Endothelial cell of umbilical vein (primary cell): ENCODE data around the gene C10orf143. TPM values are rescaled to one million over a fixed set of nuclear protein-coding genes. Genes with fewer than 3 reads are reported as not detected.

Source experiments
- BruUV-seq: library from RNA; stranded (reverse); fragments of 400-500 nt; replicated peaks from 2 replicates; lab custom pipeline; 2021; lab: Mats Ljungman, UMichigan
- CTCF ChIA-PET: fragments of 300-600, 350-600 bp; sonication (Branson Sonifier 250); formaldehyde crosslinking; loops from one replicate; lab custom pipeline; 2021; ENCODE audit warnings: antibody characterized with exemption, inconsistent platforms; lab: Charles Lee
- POLR2A ChIA-PET: fragments of 300-600, 350-600 bp; sonication (Branson Sonifier 250); formaldehyde crosslinking; loops from one replicate; lab custom pipeline; 2021; ENCODE audit warnings: antibody characterized with exemption, inconsistent platforms; lab: Charles Lee
- DNase-seq: peaks from one replicate; pipeline ENCODE4 v3.0.0-alpha.2; 2011; ENCODE audit warnings: low read depth, low spot score
- FAIRE-seq: peaks from 2 replicates; lab custom pipeline; 2011; peaks lifted over from hg19 to GRCh38; lab: Jason Lieb, UNC
- H2AFZ ChIP-seq: 2 replicates; pipeline ENCODE4 v1.6.0; 2012; ENCODE audit warnings: low read depth, low read length, control low read depth, inconsistent platforms
- H3K27ac ChIP-seq: 2 replicates; pipeline ENCODE4 v1.5.1; 2011; ENCODE audit warnings: low read depth, mild to moderate bottlenecking, control low read depth, low read length, moderate library complexity; ENCODE audit not compliant: insufficient read depth
- H3K27me3 ChIP-seq, 2 experiments: 2 replicates each; pipeline versions ENCODE4 v1.6.0 to v1.6.1; 2011; ENCODE audit warnings: low read length in 2 of 2, mixed read lengths in 1 of 2; ENCODE audit not compliant: control insufficient read depth in 2 of 2, insufficient read depth in 2 of 2
- H3K36me3 ChIP-seq, 2 experiments: 2 replicates in 1 of 2; 3 replicates in 1 of 2; pipeline ENCODE4 v1.5.1; 2011; ENCODE audit warnings: low read length in 2 of 2, mild to moderate bottlenecking in 1 of 2, moderate library complexity in 1 of 2; ENCODE audit not compliant: control insufficient read depth in 2 of 2, insufficient read depth in 2 of 2; ENCODE audit errors: extremely low read depth in 1 of 2
- H3K4me1 ChIP-seq: 3 replicates; pipeline ENCODE4 v1.5.1; 2011; ENCODE audit warnings: mild to moderate bottlenecking, low read length; ENCODE audit not compliant: control insufficient read depth, insufficient read depth; ENCODE audit errors: extremely low read depth
- H3K4me2 ChIP-seq: 2 replicates; pipeline ENCODE4 v1.6.1; 2011; ENCODE audit warnings: low read length, control low read depth, mixed read lengths; ENCODE audit not compliant: insufficient read depth
- H3K4me3 ChIP-seq, 3 experiments: fragments of 200-600 bp in 1 of 3; sonication (generic), shearing (Covaris generic) in 1 of 3; replicated peaks in 1 of 3; 2 replicates each; pipeline ENCODE4 v1.5.1; 2011 to 2016; ENCODE audit warnings: control low read depth in 3 of 3, low read length in 3 of 3, mild to moderate bottlenecking in 2 of 3, inconsistent platforms in 1 of 3, low read depth in 1 of 3, moderate library complexity in 1 of 3; ENCODE audit not compliant: insufficient read depth in 1 of 3
- H3K79me2 ChIP-seq: 2 replicates; pipeline ENCODE4 v1.6.0; 2012; ENCODE audit warnings: low read length, inconsistent platforms; ENCODE audit not compliant: control insufficient read depth, insufficient read depth
- H3K9ac ChIP-seq: replicated peaks from 2 replicates; pipeline ENCODE3; 2011; ENCODE audit warnings: low read length, control low read depth; ENCODE audit not compliant: insufficient read depth; ENCODE audit errors: extremely low read depth
- H3K9me1 ChIP-seq: replicated peaks from 3 replicates; pipeline ENCODE4 v1.6.0; 2011; ENCODE audit warnings: mild to moderate bottlenecking, low read length; ENCODE audit not compliant: control insufficient read depth, insufficient read depth; ENCODE audit errors: extremely low read depth
- H3K9me3 ChIP-seq: replicated peaks from 2 replicates; pipeline ENCODE4 v1.5.1; 2012; ENCODE audit warnings: low read length, inconsistent platforms; ENCODE audit not compliant: control insufficient read depth, insufficient read depth
- H4K20me1 ChIP-seq: replicated peaks from 2 replicates; pipeline ENCODE3; 2011; ENCODE audit warnings: mild to moderate bottlenecking, low read length; ENCODE audit not compliant: control insufficient read depth, insufficient read depth; ENCODE audit errors: extremely low read depth
- EZH2 ChIP-seq: IDR thresholded peaks from 2 replicates; pipeline ENCODE4 v1.6.1; 2012; ENCODE audit warnings: borderline replicate concordance, low read depth, mild to moderate bottlenecking, moderate library complexity, low read length, inconsistent platforms; ENCODE audit not compliant: severe bottlenecking
- FOS ChIP-seq: IDR thresholded peaks from 2 replicates; pipeline ENCODE4 v1.6.1; 2011; ENCODE audit warnings: mild to moderate bottlenecking, low read length, moderate library complexity, borderline replicate concordance; ENCODE audit not compliant: insufficient read depth
- GATA2 ChIP-seq: IDR thresholded peaks from 2 replicates; pipeline ENCODE4 v1.7.0; 2011; ENCODE audit warnings: low read depth, mild to moderate bottlenecking, moderate library complexity, mixed read lengths, low read length; ENCODE audit not compliant: insufficient read length, insufficient read depth
- JUN ChIP-seq: IDR thresholded peaks from 2 replicates; pipeline ENCODE4 v1.6.1; 2011; ENCODE audit warnings: borderline replicate concordance, low read depth; ENCODE audit not compliant: insufficient read length, insufficient read depth
- MYC ChIP-seq: IDR thresholded peaks from one replicate; pipeline ENCODE4 v1.6.1; 2011; ENCODE audit warnings: mild to moderate bottlenecking, low read depth, low read length
- POLR2A ChIP-seq: IDR thresholded peaks from 2 replicates; pipeline ENCODE4 v1.6.1; 2012; ENCODE audit warnings: low read depth, mild to moderate bottlenecking, control low read depth, low read length
- POLR2AphosphoS5 ChIP-seq: IDR thresholded peaks from 2 replicates; pipeline ENCODE4 v1.6.1; 2012; ENCODE audit warnings: low read depth, mild to moderate bottlenecking, control low read depth, low read length, moderate library complexity; ENCODE audit not compliant: insufficient read depth
- dilution Hi-C: fragments of 300-500 bp; cut with MboI; formaldehyde crosslinking; loops from one replicate; pipeline ENCODE4 v1.15.0; 2019; ENCODE audit warnings: low sequenced_read_pairs; ENCODE audit not compliant: extremely low pct_ligation_motif_present
- intact Hi-C: fragments of 100-400 bp; cut with micrococcal nuclease; formaldehyde crosslinking; loops from one replicate; pipeline ENCODE4 v1.10.0; 2022
- polyA plus RNA-seq, 4 experiments: library from polyadenylated mRNA; depleted of rRNA in 3 of 4; stranded (reverse) in 3 of 4; unstranded in 1 of 4; fragments of >200 nt; gene quantifications; 2 replicates each; pipeline versions ENCODE4 v1.2.1 to v1.2.3, GENCODE V29; 2011 to 2012; ENCODE audit warnings: missing spikeins in 1 of 4
- total RNA-seq: library from RNA; stranded (reverse); gene quantifications from 2 replicates; pipeline ENCODE4 v1.2.3, GENCODE V29; 2021
- TF ChIP-seq, protein P1 (sequence below), 2 donors: IDR thresholded peaks; 1 replicate in 1 of 2; 2 replicates in 1 of 2; pipeline ENCODE4 v1.5.1; 2011; ENCODE audit warnings: low read length in 2 of 2, mild to moderate bottlenecking in 2 of 2, moderate library complexity in 2 of 2, control low read depth in 1 of 2, inconsistent platforms in 1 of 2, low read depth in 1 of 2; ENCODE audit not compliant: insufficient read depth in 1 of 2; ENCODE audit errors: extremely low read depth in 1 of 2
- TF ChIP-seq, protein P2 (sequence below): IDR thresholded peaks from 2 replicates; pipeline ENCODE4 v1.6.1; 2011; ENCODE audit not compliant: insufficient read depth, insufficient read length

C10orf143 gene
- total and polyA plus RNA-seq, 2 donors (not counting 3 experiments of a cell fraction or from before 2014, with no cell fraction given), result 0.26 to 0.44 TPM

DNA sequence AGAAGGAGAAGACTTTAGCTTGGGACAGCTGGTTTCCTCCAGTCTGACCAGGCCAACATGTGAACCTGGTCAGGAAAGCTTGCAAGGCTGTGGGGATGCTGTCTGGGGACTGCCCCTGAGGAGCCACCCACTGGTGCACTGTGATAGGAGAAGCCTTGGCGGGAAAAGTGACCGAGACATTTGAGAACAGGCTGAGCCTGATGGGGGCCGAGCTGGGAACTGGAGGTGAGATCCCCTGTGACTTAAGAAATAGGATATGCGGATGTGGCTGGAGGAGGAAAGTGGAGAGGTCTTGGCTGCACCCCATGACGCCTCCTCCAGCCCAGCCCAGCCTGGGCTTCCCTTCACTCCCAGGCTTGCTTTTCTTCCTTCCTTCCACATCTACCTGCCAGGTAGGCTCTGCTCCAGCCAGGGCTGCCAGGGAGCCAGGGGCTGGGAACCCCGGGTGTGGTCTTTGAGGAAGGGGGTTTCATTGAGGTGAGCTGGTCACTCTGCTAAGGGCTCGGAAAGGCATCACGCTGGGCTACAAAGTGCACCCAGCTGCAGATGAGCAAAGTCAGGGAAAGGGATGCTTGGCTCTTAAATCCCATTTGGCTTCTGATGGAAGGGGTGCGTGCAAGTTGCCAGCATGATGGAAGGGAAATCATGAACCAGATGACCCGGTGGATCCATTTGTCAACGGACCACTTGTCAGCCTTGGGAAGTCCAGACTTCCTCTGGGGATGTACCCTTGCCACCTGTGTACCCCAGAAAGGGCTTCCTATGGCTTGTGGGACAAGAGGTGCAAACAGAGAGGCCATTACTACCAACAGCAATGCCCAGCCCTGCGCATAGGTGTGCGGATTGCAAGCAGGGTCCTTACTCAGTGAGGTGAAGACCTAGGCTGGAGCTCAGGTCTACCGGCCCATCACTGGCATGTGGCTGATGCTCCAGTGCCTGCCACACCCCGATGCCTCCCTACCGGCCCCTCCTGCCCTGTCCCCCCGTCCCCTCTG is 66.3 kb downstream of the C10orf143 start:
- FAIRE-seq, result no peak
- Histone ChIP-seq H2AFZ (no peak overlapping the region), H3K4me2 (no peak overlapping the region), H3K27ac (no peak overlapping the region), H3K9me1 (no peaks in the 10 kb centered on the region), H3K9ac (no peak overlapping the region), H3K27me3 (no peaks in the 10 kb centered on the region), H4K20me1 (no peaks in the 10 kb centered on the region), H3K79me2 (no peaks in the 10 kb centered on the region), H3K4me1 (no peaks in the 10 kb centered on the region), H3K9me3 (no peaks in the 10 kb centered on the region), H3K36me3 (no peaks in the 10 kb centered on the region), H3K4me3 (no peak overlapping the region)
- ChIA-PET POLR2A (no interaction called here), CTCF (no interaction called here)
- no peak for DNase-seq
- TF ChIP-seq GATA2 (no peak), EZH2 (no peak), JUN (no peak), POLR2AphosphoS5 (no peak), FOS (no peak), POLR2A (no peak), MYC (no peak)
- TF ChIP-seq, protein P1, sequence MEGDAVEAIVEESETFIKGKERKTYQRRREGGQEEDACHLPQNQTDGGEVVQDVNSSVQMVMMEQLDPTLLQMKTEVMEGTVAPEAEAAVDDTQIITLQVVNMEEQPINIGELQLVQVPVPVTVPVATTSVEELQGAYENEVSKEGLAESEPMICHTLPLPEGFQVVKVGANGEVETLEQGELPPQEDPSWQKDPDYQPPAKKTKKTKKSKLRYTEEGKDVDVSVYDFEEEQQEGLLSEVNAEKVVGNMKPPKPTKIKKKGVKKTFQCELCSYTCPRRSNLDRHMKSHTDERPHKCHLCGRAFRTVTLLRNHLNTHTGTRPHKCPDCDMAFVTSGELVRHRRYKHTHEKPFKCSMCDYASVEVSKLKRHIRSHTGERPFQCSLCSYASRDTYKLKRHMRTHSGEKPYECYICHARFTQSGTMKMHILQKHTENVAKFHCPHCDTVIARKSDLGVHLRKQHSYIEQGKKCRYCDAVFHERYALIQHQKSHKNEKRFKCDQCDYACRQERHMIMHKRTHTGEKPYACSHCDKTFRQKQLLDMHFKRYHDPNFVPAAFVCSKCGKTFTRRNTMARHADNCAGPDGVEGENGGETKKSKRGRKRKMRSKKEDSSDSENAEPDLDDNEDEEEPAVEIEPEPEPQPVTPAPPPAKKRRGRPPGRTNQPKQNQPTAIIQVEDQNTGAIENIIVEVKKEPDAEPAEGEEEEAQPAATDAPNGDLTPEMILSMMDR (IDR thresholded peaks at IDR 0.05; ENCODE audit: extremely low read depth in 1 of 2, insufficient read depth in 1 of 2, low read depth in 1 of 2, low read length in 2 of 2), result no peak
- TF ChIP-seq, protein P2, sequence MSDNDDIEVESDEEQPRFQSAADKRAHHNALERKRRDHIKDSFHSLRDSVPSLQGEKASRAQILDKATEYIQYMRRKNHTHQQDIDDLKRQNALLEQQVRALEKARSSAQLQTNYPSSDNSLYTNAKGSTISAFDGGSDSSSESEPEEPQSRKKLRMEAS, result no peak
- no TSS peak for BruUV-seq
- intact Hi-C loops, result no loop called here
- dilution Hi-C loops, result no loop called here
